Measurements from ENCODE around the gene ENOX1.

The ENOX1 gene

GRCh38 chr13:43584751-43585150, 202.0 kb downstream of the ENOX1 start:
- DNase-seq: no peak

GRCh38 chr13:43583321-43583720, 203.5 kb downstream of the ENOX1 start:
- no peak for DNase-seq

- no peak for DNase-seq
Measured at GRCh38 chr13:43580280-43580679, 206.5 kb downstream of the ENOX1 start.

- DNase-seq: no peak
Measured at GRCh38 chr13:43579321-43579720, 207.5 kb downstream of the ENOX1 start.

GRCh38 chr13:43574605-43575004, 212.2 kb downstream of the ENOX1 start:
- DNase-seq: no peak

- no peak for DNase-seq
Measured at GRCh38 chr13:43573802-43574514, 212.8 kb downstream of the ENOX1 start.

- DNase-seq: no peak
Measured at GRCh38 chr13:43573361-43573740, 213.4 kb downstream of the ENOX1 start.

- DNase-seq: no peak
Measured at GRCh38 chr13:43572656-43573360, 214.0 kb downstream of the ENOX1 start.

GRCh38 chr13:43569658-43570057, 217.1 kb downstream of the ENOX1 start:
- DNase-seq: no peak

GRCh38 chr13:43567608-43568007, 219.2 kb downstream of the ENOX1 start:
- DNase-seq: no peak

GRCh38 chr13:43564952-43565351, 221.8 kb downstream of the ENOX1 start:
- no peak for DNase-seq

- no peak for DNase-seq
Measured at GRCh38 chr13:43561081-43561480, 225.7 kb downstream of the ENOX1 start.

GRCh38 chr13:43558939-43559338, 227.8 kb downstream of the ENOX1 start:
- no peak for DNase-seq

- no peak for DNase-seq
Measured at GRCh38 chr13:43558326-43558725, 228.4 kb downstream of the ENOX1 start.

GRCh38 chr13:43555667-43556066, 231.1 kb downstream of the ENOX1 start:
- DNase-seq: no peak

- no peak for DNase-seq
Measured at GRCh38 chr13:43551897-43552456, 234.8 kb downstream of the ENOX1 start.

- DNase-seq: no peak
Measured at GRCh38 chr13:43546816-43547215, 240.0 kb downstream of the ENOX1 start.

- no peak for DNase-seq
Measured at GRCh38 chr13:43546251-43546650, 240.5 kb downstream of the ENOX1 start.

- DNase-seq: no peak
Measured at GRCh38 chr13:43545317-43545874, 241.4 kb downstream of the ENOX1 start.

GRCh38 chr13:43544631-43545030, 242.1 kb downstream of the ENOX1 start:
- DNase-seq: no peak

GRCh38 chr13:43544011-43544410, 242.8 kb downstream of the ENOX1 start:
- DNase-seq: no peak

GRCh38 chr13:43543331-43543730, 243.4 kb downstream of the ENOX1 start:
- no peak for DNase-seq

GRCh38 chr13:43537124-43537523, 249.6 kb downstream of the ENOX1 start:
- no peak for DNase-seq

- no peak for DNase-seq
Measured at GRCh38 chr13:43529796-43530195, 257.0 kb downstream of the ENOX1 start.
